Activated T-cell treated with anti-CD3 and anti-CD28 coated beads, Interleukin-2, amount 50 U/mL, for 1 hour (primary cell): ENCODE measurements around the gene CADPS2.

Experiments
- DNase-seq: peaks from one replicate; pipeline ENCODE4 v3.0.0-alpha.2; 2020

CADPS2 gene

GRCh38 chr7:122588621-122589020 is 297.6 kb downstream of the CADPS2 start:
- DNase-seq = no peak

- DNase-seq = no peak
These were observed 301.5 kb downstream of the CADPS2 start for GRCh38 chr7:122584676-122585251.

GRCh38 chr7:122578350-122578749 is 307.9 kb downstream of the CADPS2 start:
- DNase-seq = no peak

- DNase-seq = no peak
These were observed 308.7 kb downstream of the CADPS2 start for GRCh38 chr7:122577449-122578003.

GRCh38 chr7:122572706-122573105 is 313.6 kb downstream of the CADPS2 start:
- no peak for DNase-seq

GRCh38 chr7:122561326-122561725 is 324.9 kb downstream of the CADPS2 start:
- no peak for DNase-seq

GRCh38 chr7:122556873-122557542 is 329.3 kb downstream of the CADPS2 start:
- DNase-seq = no peak

GRCh38 chr7:122556219-122556618 is 330.0 kb downstream of the CADPS2 start:
- DNase-seq = no peak

- DNase-seq = no peak
These were observed 332.5 kb downstream of the CADPS2 start for GRCh38 chr7:122553761-122554160.

- DNase-seq = no peak
These were observed 333.5 kb downstream of the CADPS2 start for GRCh38 chr7:122552769-122553168.

GRCh38 chr7:122550545-122550944 is 335.7 kb downstream of the CADPS2 start:
- DNase-seq = no peak

GRCh38 chr7:122549578-122549977 is 336.7 kb downstream of the CADPS2 start:
- DNase-seq = no peak

GRCh38 chr7:122546496-122546895 is 339.8 kb downstream of the CADPS2 start:
- no peak for DNase-seq

GRCh38 chr7:122544463-122544862 is 341.8 kb downstream of the CADPS2 start:
- no peak for DNase-seq

GRCh38 chr7:122543891-122544290 is 342.4 kb downstream of the CADPS2 start:
- no peak for DNase-seq

GRCh38 chr7:122543166-122543565 is 343.1 kb downstream of the CADPS2 start:
- DNase-seq = no peak

- no peak for DNase-seq
These were observed 351.2 kb downstream of the CADPS2 start for GRCh38 chr7:122535086-122535485.

GRCh38 chr7:122532406-122533269 is 353.6 kb downstream of the CADPS2 start:
- DNase-seq = no peak

GRCh38 chr7:122528879-122529481 is 357.3 kb downstream of the CADPS2 start:
- no peak for DNase-seq

- DNase-seq = no peak
These were observed 360.9 kb downstream of the CADPS2 start for GRCh38 chr7:122525355-122525754.

- DNase-seq = no peak
These were observed 364.5 kb downstream of the CADPS2 start for GRCh38 chr7:122521767-122522166.

GRCh38 chr7:122520971-122521555 is 365.2 kb downstream of the CADPS2 start:
- no peak for DNase-seq

- DNase-seq = no peak
These were observed 367.8 kb downstream of the CADPS2 start for GRCh38 chr7:122518488-122518887.
